ENCODE data around the gene NKPD1. TPM values are rescaled to one million over a fixed set of nuclear protein-coding genes. Genes with fewer than 3 reads are reported as not detected.

Gene NKPD1
- total and polyA plus RNA-seq, 8 donors: 0.08 to 0.24 (median 0.17) TPM; not detected in 2

- Histone ChIP-seq H3K9me3 (no peaks in the 10 kb centered on the region), H3K4me1 (no peaks in the 10 kb centered on the region), H3K27ac (no peak overlapping the region), H3K4me3 (no peak overlapping the region), H3K36me3 (no peaks in the 10 kb centered on the region), H3K27me3 (no peaks in the 10 kb centered on the region)
- intact Hi-C loops (cut with DNase I): loop anchor here in 1 of 2 donors (5.0 kb wide), 1 partner anchor 47 kb away; the partner anchor contains the start of gene EXOC3L2
- no peak for TF ChIP-seq CTCF (IDR thresholded peaks at IDR 0.05)
- ATAC-seq (peak; percentile 41), DNase-seq (peak in 1 of 4 donors; percentile 30)
Measured at GRCh38 chr19:45200568-45200967, 39.8 kb upstream of the NKPD1 start.

GRCh38 chr19:45195764-45196163 lies 35.0 kb upstream of the NKPD1 start:
- intact Hi-C loops (cut with DNase I): loop anchor here in 1 of 2 donors (10.0 kb wide), 1 partner anchor 159 kb away; no protein-coding TSS in a partner anchor
- Histone ChIP-seq H3K9me3 (no peaks in the 10 kb centered on the region), H3K27me3 (no peaks in the 10 kb centered on the region), H3K4me1 (no peaks in the 10 kb centered on the region), H3K27ac (no peak overlapping the region), H3K4me3 (no peak overlapping the region), H3K36me3 (no peaks in the 10 kb centered on the region)
- DNase-seq (no peak), ATAC-seq (no peak)
- TF ChIP-seq CTCF (IDR thresholded peaks at IDR 0.05): no peak

GRCh38 chr19:45191375-45191774 lies 30.6 kb upstream of the NKPD1 start:
- no peak for DNase-seq
- intact Hi-C loops (cut with DNase I): loop anchor here in 1 of 2 donors (10.0 kb wide), 1 partner anchor 163 kb away; no protein-coding TSS in a partner anchor
- Histone ChIP-seq H3K4me1 (no peaks in the 10 kb centered on the region), H3K4me3 (no peak overlapping the region), H3K27ac (no peak overlapping the region), H3K27me3 (no peaks in the 10 kb centered on the region), H3K36me3 (no peaks in the 10 kb centered on the region), H3K9me3 (no peaks in the 10 kb centered on the region)
- TF ChIP-seq CTCF (IDR thresholded peaks at IDR 0.05): no peak
- ATAC-seq: no peak

- TF ChIP-seq CTCF (IDR thresholded peaks at IDR 0.05): no peak
- ATAC-seq: no peak
- intact Hi-C loops (cut with DNase I): loop anchor here in 1 of 2 donors (10.0 kb wide), 1 partner anchor 165 kb away; no protein-coding TSS in a partner anchor
Measured at GRCh38 chr19:45189971-45190370, 29.2 kb upstream of the NKPD1 start.

GRCh38 chr19:45187421-45188100 lies 26.8 kb upstream of the NKPD1 start:
- peaks cover 0 to 23% of the 10 kb centered on the region in 2 donors for H3K4me1 ChIP-seq
- DNase-seq (peak in 1 of 4 donors; percentile 25), ATAC-seq (peak; percentile 74)
- TF ChIP-seq CTCF (IDR thresholded peaks at IDR 0.05): peak; percentile 39 to 41
- H3K27ac ChIP-seq: no peak overlapping the region
- intact Hi-C loops (cut with DNase I): no loop called here
- no peaks in the 10 kb centered on the region for H3K36me3 ChIP-seq
- no peak overlapping the region for H3K4me3 ChIP-seq
- no peaks in the 10 kb centered on the region for H3K9me3 ChIP-seq
- H3K27me3 ChIP-seq: no peaks in the 10 kb centered on the region

More at GRCh38 chr19:45189971-45190370, 29.2 kb upstream of the NKPD1 start:
- no peak for DNase-seq
- no peaks in the 10 kb centered on the region for H3K36me3 ChIP-seq
- no peaks in the 10 kb centered on the region for H3K27me3 ChIP-seq
- no peak overlapping the region for H3K4me3 ChIP-seq
- peaks cover 0 to 4% of the 10 kb centered on the region in 2 donors for H3K4me1 ChIP-seq
- no peak overlapping the region for H3K27ac ChIP-seq
- no peaks in the 10 kb centered on the region for H3K9me3 ChIP-seq

Data from left lung (tissue), 10 donors.